Measurements from ENCODE around the gene COL3A1.

GRCh38 chr2:189014449-189015138 lies 40.4 kb downstream of the COL3A1 start:
- TF ChIP-seq CTCF (IDR thresholded peaks at IDR 0.05 in 8 of 11, conservative IDR thresholded peaks at IDR 0.05 in 3 of 11), result no peak
- TF ChIP-seq POLR2AphosphoS5 (IDR thresholded peaks at IDR 0.05), result no peak
